ENCODE data around the gene TMEM259. TPM values are rescaled to one million over a fixed set of nuclear protein-coding genes. Genes with fewer than 3 reads are reported as not detected.

Gene TMEM259
- 167 and 260 TPM in 2 replicates for total RNA-seq

DNA sequence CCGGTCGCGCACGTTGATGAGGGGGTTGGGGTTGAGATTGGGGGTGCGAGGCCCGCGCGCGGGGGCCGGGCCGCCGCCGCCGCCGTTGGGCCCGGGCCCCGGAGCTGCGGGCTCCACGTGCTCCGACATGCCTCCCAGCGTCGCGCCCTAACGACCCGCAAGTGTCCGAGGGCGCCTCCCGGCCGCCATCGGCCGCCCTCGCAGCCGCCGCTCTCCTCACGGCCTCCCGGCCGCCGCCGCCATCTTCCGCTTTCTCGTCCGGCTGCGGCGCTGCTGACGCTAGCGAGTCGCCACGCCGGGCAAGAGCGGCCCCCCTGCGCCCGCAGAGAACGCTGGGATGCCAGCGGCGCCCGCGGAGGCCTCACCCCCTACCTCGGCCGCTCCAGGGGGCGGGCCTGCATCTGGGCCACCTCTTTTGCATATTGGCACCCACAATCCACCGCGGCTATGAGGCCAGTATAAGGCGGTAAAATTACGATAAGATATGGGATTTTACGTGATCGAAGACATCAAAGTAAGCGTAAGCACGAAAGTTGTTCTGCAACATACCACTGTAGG, at the start of gene TMEM259:
TSS of gene TMEM259 (minus strand) at position 256 of the 558 bp plus-strand sequence. CDS start at position 129, 127 bp downstream.
- DNase-seq (ENCODE audit: extremely low read depth, low read depth, low spot score) = peak; percentile 89

DNA sequence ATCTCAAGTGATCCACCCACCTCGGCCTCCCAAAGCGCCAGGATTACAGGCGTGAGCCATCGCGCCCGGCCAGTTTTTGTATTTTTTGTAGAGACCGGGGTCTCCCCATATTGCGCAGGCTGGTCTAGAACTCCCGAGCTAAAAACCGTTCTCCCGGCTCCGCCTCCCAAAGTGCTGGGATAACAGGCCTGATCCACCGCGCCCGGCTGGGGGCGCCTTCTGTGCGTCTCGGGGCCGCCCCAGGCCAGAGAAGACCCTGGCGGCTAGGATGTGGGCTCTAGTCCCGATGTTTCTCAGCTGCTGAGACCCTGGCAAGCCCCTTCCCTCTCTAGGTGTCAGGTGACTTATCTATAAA, 49.6 kb upstream of the TMEM259 start:
- DNase-seq (ENCODE audit: extremely low read depth, low read depth, low spot score) = no peak

DNA sequence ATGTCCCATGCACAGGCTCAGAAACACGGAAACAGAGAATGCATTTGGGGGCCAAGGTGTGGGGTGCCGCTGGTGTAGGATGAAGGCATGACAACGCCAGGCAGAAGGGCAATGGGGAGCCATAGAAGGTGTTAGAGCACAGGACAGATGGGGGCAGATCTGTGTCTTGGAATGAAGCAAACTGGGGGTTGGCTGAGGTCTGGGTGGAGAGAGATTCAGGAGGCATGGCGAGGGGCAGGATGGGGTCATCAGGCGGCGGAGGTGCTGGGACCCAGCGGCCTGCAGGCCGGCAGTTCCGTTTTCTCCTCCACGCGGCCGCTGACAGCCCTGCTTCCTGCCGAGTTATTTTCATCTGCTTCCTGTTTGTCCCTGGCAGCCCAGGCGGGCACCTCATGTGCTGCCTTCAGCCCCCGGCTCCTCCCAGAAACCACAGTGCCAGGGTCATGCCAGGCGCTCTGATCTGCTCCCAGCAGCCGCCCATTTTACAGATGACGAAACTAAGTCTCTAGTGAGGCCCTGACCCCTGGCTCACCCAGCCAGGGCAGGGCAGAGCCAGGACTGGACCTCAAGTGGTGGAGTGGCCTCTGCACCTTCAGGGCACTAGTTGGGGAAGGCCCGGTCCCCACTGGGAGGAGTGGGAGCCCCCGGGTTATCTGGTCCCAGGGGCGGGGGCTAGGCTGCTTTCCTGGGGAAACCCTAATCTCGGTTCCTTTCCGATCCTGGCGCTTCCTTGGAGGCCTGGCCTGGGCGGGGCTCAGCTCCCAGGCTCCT, 48.3 kb upstream of the TMEM259 start:
- no peak for DNase-seq (ENCODE audit: extremely low read depth, low read depth, low spot score)

DNA sequence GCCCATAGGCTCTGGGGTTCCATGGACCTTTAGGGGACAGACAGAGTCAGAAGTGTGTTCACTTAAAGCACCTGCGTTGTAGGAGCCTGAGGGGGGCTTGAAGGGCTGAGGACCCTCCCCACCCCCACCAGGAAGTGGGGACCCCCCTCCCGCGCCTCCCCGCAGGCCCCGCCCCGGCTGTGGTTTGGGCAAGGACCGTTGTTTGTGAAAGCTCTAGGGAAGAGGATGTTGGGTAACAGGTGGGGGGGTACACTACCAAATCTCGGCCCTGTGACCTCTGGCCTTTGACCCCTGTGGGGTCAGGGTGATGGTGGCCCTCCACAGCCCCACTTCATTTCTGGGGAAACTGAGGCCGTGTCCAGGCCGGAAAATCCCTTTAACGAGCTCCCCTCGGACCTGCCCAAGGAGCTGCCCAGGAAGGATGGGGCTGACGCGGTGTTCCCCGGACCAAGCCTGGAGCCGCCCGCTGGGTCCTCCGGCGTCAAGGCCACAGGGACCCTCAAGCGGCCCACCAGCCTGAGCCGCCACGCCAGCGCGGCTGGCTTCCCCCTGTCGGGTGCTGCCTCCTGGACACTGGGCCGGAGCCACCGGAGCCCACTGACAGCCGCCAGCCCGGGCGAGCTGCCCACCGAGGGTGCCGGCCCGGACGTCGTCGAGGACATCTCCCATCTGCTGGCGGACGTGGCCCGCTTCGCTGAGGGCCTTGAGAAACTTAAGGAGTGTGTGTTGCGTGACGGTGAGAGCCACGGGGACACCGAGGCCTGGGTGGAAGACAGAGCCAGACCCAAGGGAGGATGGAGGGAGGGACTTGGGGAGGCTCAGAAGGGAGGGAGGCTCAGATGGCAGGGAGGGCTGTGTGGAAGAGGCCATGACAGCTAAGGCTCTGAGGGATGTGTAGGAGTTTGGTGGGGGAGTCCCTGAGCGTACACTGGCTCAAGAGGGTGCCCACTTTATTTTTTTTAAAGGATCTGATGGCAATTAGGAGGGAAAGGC, 47.4 kb upstream of the TMEM259 start:
- DNase-seq (ENCODE audit: extremely low read depth, low read depth, low spot score) = no peak

DNA sequence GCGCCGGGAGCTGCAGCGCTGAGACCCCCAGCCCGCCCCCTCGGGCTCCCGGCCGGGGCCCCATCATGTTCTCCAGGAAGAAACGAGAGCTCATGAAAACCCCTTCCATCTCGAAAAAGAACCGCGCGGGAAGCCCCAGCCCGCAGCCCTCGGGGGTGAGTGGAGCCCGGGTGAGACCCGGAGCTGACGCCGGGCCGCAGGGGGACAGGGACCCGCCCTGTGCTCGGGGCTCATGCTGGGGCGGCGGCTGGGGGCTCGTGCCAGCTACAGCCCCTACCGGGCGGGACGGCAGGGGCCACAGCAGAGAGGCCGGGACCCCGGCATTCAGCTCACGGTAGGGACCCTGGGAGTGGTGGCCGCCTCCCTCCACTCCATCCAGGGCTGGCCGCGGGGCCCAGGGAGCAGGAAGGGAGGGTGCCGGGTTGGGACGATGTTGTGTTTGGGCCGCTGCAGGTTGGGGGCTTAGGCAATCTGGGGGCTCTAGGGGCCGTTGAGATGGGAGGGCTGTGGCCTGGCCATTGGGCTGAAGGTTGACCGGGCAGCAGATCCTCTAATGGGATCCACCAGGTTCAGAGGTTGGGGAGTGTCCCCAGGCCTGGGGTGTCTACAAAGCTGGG, 46.5 kb upstream of the TMEM259 start:
- no peak for DNase-seq (ENCODE audit: extremely low read depth, low read depth, low spot score)

DNA sequence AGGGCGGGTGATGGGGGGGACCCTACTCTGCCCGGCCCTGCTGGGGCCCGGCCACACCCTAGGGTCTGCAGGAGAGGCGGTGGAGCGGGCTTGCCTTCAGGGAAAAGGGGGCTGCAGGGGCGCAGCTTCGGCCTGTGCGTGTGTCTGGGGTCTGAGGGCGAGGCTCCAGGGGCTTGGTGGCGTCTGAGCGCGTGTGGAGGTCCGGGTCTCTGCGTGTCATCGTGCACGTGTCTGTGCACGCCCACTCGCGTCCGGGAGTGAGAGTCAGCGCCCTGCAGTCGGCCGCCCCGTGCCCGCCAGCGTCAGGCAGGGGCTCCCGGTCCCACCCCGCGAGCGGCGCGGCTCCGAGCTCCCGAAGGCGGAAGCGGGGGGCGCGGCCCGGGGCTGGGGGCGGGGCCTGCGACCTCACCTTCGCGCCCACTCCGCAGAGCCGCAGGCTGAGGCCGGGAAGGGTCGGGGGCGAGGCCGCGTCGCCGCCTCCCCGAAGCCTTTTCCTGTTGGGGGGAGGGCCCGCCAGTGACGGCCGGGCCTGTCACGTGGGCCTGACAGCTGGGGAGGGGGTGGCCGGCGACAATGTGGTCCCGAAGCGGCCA, 45.9 kb upstream of the TMEM259 start, which contains the start of gene ARHGAP45:
TSS of gene ARHGAP45 (plus strand) at position 420 of the 593 bp plus-strand sequence. CDS start 239 bp downstream, outside the sequence.
- DNase-seq (ENCODE audit: extremely low read depth, low read depth, low spot score) = no peak

DNA sequence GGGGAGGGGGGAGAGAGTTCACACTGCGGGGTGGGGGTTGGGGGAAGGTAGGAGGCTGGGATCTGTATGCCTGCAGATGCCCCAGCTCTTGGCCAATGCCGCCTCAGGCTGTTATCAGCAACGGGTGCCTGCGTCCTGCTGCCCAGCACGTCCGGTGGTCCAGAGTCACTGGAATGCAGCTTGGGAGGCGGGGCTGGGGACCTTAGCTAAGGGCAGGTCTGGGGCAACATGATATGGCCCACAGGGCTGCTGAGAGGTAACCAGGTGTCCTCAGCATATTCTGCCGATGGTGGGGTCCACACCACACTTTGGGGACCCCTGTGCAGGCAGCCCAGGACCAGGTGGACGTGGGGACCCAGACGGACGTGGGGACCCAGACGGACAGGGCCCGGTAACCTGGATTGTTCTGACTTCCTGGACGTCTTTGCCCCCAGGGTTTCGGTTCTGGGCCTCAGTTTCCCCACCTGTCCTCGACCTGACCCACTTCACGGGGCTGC, 45.4 kb upstream of the TMEM259 start:
- DNase-seq (ENCODE audit: extremely low read depth, low read depth, low spot score) = no peak

DNA sequence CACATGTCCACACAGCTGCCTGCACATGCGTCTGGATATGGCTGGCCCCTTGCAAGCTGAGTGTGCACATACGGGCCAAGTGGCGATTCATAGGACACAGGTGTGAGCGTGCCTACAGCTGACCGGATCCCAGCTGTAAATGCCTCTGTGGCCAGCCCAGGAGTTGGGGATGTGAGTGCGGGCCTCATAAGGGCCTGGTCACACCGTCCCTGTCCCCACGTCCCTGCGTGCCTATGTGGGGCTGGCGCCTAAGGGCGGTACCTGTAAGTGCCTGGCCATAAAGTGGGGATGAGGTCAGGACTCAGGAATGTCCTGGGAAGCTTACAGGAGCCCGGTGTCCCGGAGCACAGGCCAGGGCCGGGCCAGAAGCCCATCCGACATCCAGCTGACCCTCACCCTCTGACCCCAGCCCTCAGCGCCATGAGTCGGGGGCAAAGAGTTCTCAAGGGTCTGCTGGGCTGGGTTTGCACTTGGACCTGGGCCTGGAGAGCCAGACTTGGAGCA, 44.7 kb upstream of the TMEM259 start:
- DNase-seq (ENCODE audit: extremely low read depth, low read depth, low spot score) = no peak

DNA sequence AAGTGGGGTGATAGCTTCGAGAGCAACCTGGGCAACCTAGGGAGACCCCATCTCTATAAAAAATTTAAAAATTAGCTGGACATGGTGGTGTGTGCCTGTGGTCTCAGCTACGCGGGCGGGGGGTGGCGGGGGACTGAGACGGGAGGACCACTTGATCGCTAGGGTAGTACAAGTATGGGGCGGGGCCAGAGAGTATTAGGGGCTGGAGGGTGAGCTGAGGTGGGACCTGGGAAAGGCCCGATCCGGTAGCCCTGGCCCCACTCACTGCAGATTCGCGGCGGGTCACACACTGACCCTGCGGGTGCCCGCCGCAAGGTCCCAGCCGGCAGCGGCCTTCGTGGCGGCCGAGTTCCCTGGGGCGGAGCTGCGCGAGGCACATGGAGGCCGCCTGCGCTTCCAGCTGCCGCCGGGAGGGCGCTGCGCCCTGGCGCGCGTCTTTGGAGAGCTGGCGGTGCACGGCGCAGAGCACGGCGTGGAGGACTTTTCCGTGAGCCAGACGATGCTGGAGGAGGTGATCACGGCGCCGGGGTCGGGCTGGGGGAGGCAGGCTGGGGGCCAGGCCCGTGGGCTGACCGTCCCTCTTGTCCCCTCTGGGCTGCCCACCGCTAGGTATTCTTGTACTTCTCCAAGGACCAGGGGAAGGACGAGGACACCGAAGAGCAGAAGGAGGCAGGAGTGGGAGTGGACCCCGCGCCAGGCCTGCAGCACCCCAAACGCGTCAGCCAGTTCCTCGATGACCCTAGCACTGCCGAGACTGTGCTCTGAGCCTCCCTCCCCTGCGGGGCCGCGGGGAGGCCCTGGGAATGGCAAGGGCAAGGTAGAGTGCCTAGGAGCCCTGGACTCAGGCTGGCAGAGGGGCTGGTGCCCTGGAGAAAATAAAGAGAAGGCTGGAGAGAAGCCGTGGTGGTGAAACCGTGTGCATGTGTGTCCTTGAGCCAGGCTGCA, 44.0 kb upstream of the TMEM259 start:
- DNase-seq (ENCODE audit: extremely low read depth, low read depth, low spot score) = no peak

DNA sequence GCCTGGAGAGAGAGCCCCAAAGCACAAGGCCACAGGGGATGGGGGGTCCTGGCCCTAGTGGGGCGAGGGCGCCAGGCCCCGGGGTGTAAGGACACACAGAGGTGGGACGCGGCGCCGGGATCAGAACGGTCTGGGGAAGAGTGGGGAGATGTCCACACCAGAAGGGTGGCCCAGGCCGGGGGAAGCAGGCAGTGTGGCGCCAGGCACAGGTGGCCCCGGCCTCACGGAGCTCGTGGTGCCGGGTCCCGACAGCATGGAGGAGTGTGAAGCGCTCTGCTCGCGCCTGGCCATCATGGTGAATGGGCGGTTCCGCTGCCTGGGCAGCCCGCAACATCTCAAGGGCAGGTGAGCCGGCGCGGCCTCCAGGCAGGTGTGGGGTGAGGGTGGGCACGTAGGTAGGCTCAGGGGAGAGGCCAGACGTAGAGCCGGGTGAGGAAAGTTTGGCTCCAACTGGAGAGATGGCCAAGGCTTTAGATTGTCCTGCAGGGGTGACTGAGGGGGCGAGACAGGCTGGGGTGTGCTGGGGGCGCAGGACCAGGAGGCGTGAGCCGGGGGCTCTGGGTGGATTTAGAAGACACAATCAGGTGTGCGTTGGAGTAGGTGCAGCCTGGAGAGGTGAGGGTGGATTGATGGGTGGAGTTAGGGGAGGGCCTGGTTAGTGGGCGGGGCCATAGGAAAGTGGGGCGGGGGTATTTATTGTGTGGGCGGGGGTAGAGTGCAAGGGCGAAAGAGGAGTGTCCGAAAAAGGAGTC, 43.2 kb upstream of the TMEM259 start:
- DNase-seq (ENCODE audit: extremely low read depth, low read depth, low spot score) = no peak

DNA sequence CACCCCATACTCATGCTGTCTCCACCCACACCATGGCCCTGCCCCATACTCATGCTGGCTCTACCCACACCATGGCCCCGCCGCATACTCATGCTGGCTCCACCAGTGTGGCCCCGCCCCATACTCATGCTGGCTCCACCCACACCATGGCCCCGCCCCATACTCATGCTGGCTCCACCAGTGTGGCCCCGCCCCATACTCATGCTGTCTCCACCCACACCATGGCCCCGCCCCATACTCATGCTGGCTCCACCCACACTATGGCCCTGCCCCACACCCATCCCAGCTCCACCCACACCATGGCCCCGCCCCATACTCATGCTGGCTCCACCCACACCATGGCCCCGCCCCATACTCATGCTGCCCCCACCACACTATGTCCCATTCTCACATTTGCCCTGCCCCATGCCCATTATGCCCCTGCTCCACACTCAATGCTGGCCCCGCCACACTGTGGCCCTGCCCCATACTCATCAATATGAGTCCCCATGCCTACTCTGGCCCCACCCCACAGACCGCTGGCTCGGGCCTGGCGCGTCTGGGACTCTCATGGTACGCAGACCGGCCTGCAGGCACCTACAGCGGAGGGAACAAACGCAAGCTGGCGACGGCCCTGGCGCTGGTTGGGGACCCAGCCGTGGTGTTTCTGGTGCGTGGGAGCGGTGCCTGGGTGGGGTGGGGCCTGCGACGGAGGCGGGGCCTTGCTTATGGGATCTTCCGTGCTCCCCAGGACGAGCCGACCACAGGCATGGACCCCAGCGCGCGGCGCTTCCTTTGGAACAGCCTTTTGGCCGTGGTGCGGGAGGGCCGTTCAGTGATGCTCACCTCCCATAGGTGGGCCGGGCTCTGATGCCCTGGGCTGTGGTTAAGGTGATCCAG, 42.3 kb upstream of the TMEM259 start:
- DNase-seq (ENCODE audit: extremely low read depth, low read depth, low spot score) = no peak

DNA sequence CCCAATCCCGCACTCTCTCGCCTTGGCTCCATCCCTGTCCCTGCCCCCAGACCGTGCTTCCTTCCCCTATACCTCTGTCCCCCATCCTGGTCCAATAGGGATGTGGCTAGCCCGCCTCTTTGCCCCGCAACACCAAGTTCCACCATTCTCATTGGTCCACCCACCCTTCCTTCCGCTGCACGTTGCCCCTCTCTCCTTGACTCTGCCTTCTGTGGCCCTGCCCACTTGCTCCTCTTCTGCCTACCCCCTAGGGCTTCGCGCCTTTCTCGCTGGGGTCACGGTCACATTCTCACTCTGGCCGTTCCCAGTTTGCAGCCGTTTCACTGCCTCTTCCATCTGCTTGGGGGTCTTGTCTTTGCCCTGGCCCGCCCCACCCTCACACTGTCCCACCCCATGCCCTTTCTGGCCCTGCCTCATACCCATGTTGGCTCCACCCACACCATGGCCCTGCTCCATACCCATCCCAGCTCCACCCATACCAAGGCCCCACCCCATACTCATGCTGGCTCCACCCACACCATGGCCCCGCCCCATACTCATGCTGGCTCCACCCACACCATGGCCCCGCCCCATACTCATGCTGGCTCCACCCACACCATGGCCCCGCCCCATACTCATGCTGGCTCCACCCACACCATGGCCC, 41.6 kb upstream of the TMEM259 start:
- DNase-seq (ENCODE audit: extremely low read depth, low read depth, low spot score) = no peak

DNA sequence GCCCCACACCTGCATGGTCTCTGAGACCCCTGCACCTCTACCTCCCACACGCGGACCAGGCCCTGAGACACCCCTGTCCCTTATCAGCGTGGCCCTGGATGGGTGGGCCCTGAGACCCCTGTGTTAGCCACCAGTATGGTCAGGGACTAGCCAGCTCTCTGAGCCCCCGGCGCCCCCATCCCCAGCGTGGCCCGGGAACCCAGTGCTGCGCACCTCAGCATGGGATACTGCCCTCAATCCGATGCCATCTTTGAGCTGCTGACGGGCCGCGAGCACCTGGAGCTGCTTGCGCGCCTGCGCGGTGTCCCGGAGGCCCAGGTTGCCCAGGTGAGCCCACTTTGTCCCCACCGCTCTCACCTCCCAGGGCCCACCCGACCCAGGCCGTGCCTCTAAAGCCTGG, 41.1 kb upstream of the TMEM259 start:
- DNase-seq (ENCODE audit: extremely low read depth, low read depth, low spot score) = no peak

DNA sequence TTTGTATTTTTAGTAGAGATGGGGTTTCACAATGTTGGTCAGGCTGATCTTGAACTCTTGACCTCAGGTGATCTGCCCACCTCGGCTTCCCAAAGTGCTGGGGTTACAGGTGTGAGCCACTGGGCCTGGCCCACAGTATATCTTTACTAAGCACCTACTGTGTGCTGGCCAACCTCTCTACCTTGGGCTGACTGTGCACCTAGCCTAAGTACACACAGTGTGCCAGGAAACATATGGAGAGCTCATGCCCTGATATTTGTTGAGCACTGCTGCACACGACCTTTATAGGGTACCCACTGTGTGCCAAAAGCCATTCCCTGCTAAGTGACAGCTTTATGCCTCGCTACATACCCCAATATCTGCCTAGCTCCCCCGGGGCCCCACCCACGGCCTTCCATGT, 39.8 kb upstream of the TMEM259 start:
- DNase-seq (ENCODE audit: extremely low read depth, low read depth, low spot score) = no peak

DNA sequence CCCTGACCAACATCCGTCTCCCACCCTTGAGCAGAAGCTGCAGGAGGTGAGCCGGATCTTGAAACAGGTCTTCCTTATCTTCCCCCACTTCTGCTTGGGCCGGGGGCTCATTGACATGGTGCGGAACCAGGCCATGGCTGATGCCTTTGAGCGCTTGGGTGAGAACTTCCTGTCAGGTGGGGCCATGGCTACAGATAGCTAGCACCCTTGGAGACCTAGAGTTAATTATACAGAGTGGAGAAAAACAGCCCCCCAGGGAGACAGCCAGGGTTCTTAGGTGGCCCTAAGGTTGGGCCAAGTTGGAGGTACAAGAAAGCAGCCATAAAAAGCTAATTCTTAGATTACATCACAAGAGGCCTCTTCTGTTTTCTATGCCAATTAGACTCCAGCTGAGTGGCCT, 37.2 kb upstream of the TMEM259 start:
- DNase-seq (ENCODE audit: extremely low read depth, low read depth, low spot score) = no peak

DNA sequence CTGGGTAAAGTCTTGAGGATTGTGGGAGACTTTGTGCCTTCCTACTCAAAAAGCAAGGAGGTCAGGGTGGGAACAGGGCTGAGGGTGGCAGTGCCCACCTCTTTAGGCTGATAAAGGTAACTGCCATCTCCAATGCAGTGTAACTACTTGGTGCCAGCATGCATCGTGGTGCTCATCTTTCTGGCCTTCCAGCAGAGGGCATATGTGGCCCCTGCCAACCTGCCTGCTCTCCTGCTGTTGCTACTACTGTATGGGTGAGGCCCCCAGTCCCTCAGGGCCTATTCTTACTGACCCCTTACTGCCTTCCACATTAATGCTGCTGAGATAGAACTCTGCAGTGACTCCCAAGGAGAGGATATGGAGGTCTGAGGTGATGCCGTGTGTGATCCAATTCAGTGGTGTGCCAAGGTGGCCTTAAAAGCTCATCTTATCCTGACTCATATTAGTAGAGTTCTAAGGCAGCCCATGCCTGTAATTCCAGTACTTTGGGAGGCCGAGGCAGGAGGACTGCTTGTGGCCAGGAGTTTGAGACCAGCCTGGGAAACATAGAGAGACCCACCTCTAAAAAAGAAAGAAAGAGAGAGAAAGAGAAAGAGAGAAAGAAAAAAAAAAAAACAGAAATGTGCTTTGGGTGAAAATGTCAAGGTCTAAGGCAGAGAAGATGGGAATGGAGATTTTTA, 36.4 kb upstream of the TMEM259 start:
- no peak for DNase-seq (ENCODE audit: extremely low read depth, low read depth, low spot score)
